SK-N-MC (cell line): ENCODE results near the gene ACTR3.

ENCODE experiments used
- DNase-seq: peaks from one replicate; pipeline ENCODE4 v3.0.0-alpha.2; 2011; ENCODE audit warnings: low read depth, low spot score
- H3K27ac ChIP-seq: fragments of 200-600 bp; sonication (generic); 2 replicates; pipeline ENCODE4 v1.5.1; 2016; ENCODE audit warnings: mixed run types
- H3K36me3 ChIP-seq: fragments of 200-600 bp; sonication (generic); 2 replicates; pipeline ENCODE4 v1.6.1; 2017; ENCODE audit warnings: antibody characterized with exemption, low read length, mixed read lengths; ENCODE audit not compliant: insufficient read depth
- H3K4me3 ChIP-seq: fragments of 200-600 bp; sonication (generic); 2 replicates; pipeline ENCODE4 v1.5.1; 2016
- H3K9ac ChIP-seq: fragments of 200-600 bp; sonication (generic); 2 replicates; pipeline ENCODE4 v1.8.0; 2017; ENCODE audit warnings: mixed run types, mixed read lengths; ENCODE audit not compliant: insufficient read length
- H3K9me3 ChIP-seq: fragments of 200-600 bp; sonication (generic); 2 replicates; pipeline ENCODE4 v1.6.1; 2017; ENCODE audit warnings: low read depth, mild to moderate bottlenecking, antibody characterized with exemption, low read length, moderate library complexity, mixed read lengths
- EZH2 ChIP-seq: fragments of 200-600 bp; sonication (generic); IDR thresholded peaks from one replicate; pipeline ENCODE4 v1.6.1; 2017; ENCODE audit warnings: antibody characterized with exemption
- FOXP2 ChIP-seq: optimal IDR thresholded peaks from 2 replicates; pipeline ENCODE3; 2011; ENCODE audit warnings: mild to moderate bottlenecking, moderate library complexity; ENCODE audit not compliant: insufficient read depth; ENCODE audit errors: extremely low read length, control extremely low read depth
- POLR2AphosphoS5 ChIP-seq: IDR thresholded peaks from 2 replicates; pipeline ENCODE4 v1.6.1; 2012; ENCODE audit warnings: mild to moderate bottlenecking, low read depth, low read length, borderline replicate concordance

ACTR3 gene

DNA sequence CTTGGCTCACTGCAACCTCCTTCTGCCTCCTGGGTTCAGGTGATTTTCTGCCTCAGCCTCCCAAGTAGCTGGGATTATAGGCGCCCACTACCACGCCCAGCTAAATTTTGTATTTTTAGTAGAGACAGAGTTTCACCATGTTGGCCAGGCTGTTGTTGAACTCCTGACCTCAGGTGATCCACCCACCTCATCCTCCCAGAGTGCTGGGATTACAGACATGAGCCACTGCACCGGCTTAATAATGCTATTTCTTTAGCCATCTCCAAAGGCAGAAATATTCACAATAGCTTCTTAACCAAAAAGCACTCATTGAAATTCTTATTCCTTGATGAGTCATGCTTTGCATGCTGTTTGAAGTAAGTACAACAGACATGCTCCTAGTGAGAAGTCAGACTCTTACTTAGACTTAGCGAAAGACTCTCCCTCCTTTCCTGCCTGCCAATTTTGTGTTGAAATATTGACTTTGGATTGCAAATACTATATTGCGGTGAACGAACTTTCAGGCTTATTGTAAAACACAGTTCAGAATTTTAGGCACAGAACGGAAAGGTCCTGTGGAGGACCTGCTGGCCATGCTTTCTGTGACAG is 4.4 kb downstream of the ACTR3 start:
- H3K36me3 ChIP-seq: peaks cover 15% of the 10 kb centered on the region; the same call in 1 of the 2 replicates
- no peaks in the 10 kb centered on the region for H3K9me3 ChIP-seq
- peak overlapping the region; percentile 79 for H3K9ac ChIP-seq
- peak overlapping the region; percentile 73 for H3K4me3 ChIP-seq
- no peak for DNase-seq
- H3K27ac ChIP-seq: peak overlapping the region; percentile 94
- no peak for TF ChIP-seq POLR2AphosphoS5
- TF ChIP-seq EZH2: no peak
- no peak for TF ChIP-seq FOXP2

- H3K9ac ChIP-seq: peak overlapping the region; percentile 79
- H3K9me3 ChIP-seq: no peaks in the 10 kb centered on the region
- peak overlapping the region; percentile 94 for H3K27ac ChIP-seq
- peaks cover 19% of the 10 kb centered on the region; the same call in 1 of the 2 replicates for H3K36me3 ChIP-seq
- TF ChIP-seq FOXP2 (no peak), EZH2 (no peak), POLR2AphosphoS5 (no peak)
- no peak for DNase-seq
- H3K4me3 ChIP-seq: peak overlapping the region; percentile 73
These were observed 5.4 kb downstream of the ACTR3 start for GRCh38 chr2:113895301-113895700.

- H3K9ac ChIP-seq: peak overlapping the region; percentile 2
- H3K36me3 ChIP-seq: peaks cover 24% of the 10 kb centered on the region
- no peaks in the 10 kb centered on the region for H3K9me3 ChIP-seq
- TF ChIP-seq EZH2: no peak
- no peak for TF ChIP-seq POLR2AphosphoS5
- no peak for TF ChIP-seq FOXP2
- peak overlapping the region; percentile 73 for H3K4me3 ChIP-seq
- DNase-seq: no peak
- H3K27ac ChIP-seq: peak overlapping the region; percentile 94
These were observed 6.1 kb downstream of the ACTR3 start for GRCh38 chr2:113895819-113896563.

- no peak for DNase-seq
- peak overlapping the region; percentile 94 for H3K27ac ChIP-seq
- peak overlapping the region; percentile 73 for H3K4me3 ChIP-seq
- no peaks in the 10 kb centered on the region for H3K9me3 ChIP-seq
- TF ChIP-seq POLR2AphosphoS5 (no peak), EZH2 (no peak), FOXP2 (no peak)
- peaks cover 26% of the 10 kb centered on the region for H3K36me3 ChIP-seq
- no peak overlapping the region for H3K9ac ChIP-seq
These were observed 6.9 kb downstream of the ACTR3 start for GRCh38 chr2:113896791-113897190.

- Histone ChIP-seq H3K36me3 (peaks cover 30% of the 10 kb centered on the region), H3K27ac (peak overlapping the region; percentile 61), H3K9ac (no peak overlapping the region), H3K9me3 (no peaks in the 10 kb centered on the region), H3K4me3 (no peak overlapping the region)
- DNase-seq: no peak
- TF ChIP-seq FOXP2 (no peak), POLR2AphosphoS5 (no peak), EZH2 (no peak)
These were observed 8.2 kb downstream of the ACTR3 start for GRCh38 chr2:113898081-113898480.

- H3K36me3 ChIP-seq: peaks cover 26% of the 10 kb centered on the region
- H3K27ac ChIP-seq: no peak overlapping the region
- TF ChIP-seq FOXP2 (no peak), EZH2 (no peak), POLR2AphosphoS5 (no peak)
- no peak overlapping the region for H3K9ac ChIP-seq
- DNase-seq: no peak
- H3K9me3 ChIP-seq: no peaks in the 10 kb centered on the region
- no peak overlapping the region for H3K4me3 ChIP-seq
These were observed 9.3 kb downstream of the ACTR3 start for GRCh38 chr2:113899166-113899565.

DNA sequence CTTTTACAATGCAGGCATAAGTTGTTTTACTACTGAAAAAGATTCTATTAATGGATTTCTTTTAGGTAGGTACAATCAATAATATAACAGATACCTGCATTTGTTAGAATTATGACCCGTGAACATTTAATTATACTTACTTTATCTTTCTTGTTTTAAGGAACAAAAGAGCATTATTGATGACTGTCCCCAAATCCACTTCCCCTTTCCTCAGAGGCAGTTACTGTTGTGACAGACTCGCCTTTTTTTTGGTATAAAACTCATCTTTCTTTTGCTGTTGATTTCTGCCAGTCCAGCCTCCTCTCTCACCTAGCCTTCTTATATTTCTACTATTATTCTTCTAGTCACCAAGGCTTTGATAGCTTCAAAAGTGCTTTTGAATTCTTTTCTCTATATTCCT is 12.1 kb downstream of the ACTR3 start:
- Histone ChIP-seq H3K9me3 (peaks cover 15% of the 10 kb centered on the region), H3K27ac (no peak overlapping the region), H3K36me3 (peaks cover 47% of the 10 kb centered on the region), H3K4me3 (no peak overlapping the region), H3K9ac (no peak overlapping the region)
- DNase-seq: no peak
- TF ChIP-seq POLR2AphosphoS5: no peak
- no peak for TF ChIP-seq FOXP2
- TF ChIP-seq EZH2: no peak

DNA sequence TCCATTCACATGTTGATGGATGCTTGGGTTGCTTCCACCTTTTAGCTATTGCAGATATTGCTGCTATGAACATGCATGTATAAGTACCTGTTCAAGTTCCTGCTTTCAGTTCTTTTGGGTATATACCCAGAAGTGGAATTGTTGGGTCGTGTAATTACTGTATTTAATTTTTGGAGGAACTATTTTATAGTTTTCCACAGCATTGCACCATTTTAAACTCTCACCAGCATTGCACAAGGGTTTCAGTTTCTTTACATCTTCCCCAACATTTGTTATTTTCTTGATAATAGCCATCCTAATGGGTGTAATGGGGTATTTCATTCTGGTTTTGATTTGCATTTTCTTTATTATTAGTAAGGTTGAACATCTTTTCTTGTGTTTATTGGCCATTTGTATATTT is 16.0 kb downstream of the ACTR3 start:
- TF ChIP-seq FOXP2: no peak
- TF ChIP-seq EZH2: no peak
- TF ChIP-seq POLR2AphosphoS5: no peak
- Histone ChIP-seq H3K9ac (no peak overlapping the region), H3K4me3 (no peak overlapping the region), H3K36me3 (peaks cover 34% of the 10 kb centered on the region), H3K9me3 (peaks cover 15% of the 10 kb centered on the region), H3K27ac (no peak overlapping the region)
- DNase-seq: no peak
